Left ventricle myocardium inferior (tissue), 1 donor: ENCODE results near the gene HIRIP3. TPM values are rescaled to one million over a fixed set of nuclear protein-coding genes. Genes with fewer than 3 reads are reported as not detected.

Experiments
- DNase-seq: peaks from one replicate; pipeline ENCODE4 v3.0.0-alpha.2; 2020
- H3K27ac ChIP-seq: fragments of 200-600 bp; replicated peaks from 2 replicates; pipeline ENCODE4 v1.8.0; 2021
- H3K27me3 ChIP-seq: fragments of 200-600 bp; 2 replicates; pipeline ENCODE4 v1.8.0; 2021; ENCODE audit warnings: low read depth
- H3K36me3 ChIP-seq: fragments of 200-600 bp; 2 replicates; pipeline ENCODE4 v1.8.0; 2021
- H3K4me1 ChIP-seq: fragments of 200-600 bp; 2 replicates; pipeline ENCODE4 v1.8.0; 2021
- H3K4me3 ChIP-seq: fragments of 200-600 bp; 2 replicates; pipeline ENCODE4 v1.8.0; 2021; ENCODE audit warnings: mild to moderate bottlenecking, moderate library complexity
- H3K9me3 ChIP-seq: fragments of 200-600 bp; replicated peaks from 2 replicates; pipeline ENCODE4 v1.8.0; 2021
- intact Hi-C: fragments of 100-400 bp; cut with micrococcal nuclease; formaldehyde crosslinking; loops from one replicate; pipeline ENCODE4 v1.11.0; 2022
- total RNA-seq: library from RNA; stranded (reverse); fragmentation: NEBNext Ultra II Directional; extraction: Animal tissue kit (Norgen Biotek cat#: 25700); gene quantifications from one replicate; pipeline ENCODE4 v1.2.1, GENCODE V29; 2021
- TF ChIP-seq, protein P1 (sequence below): fragments of 200-600 bp; IDR thresholded peaks from 2 replicates; pipeline ENCODE4 v1.8.0; 2021; ENCODE audit warnings: antibody characterized with exemption, mild to moderate bottlenecking, borderline replicate concordance
- donor health status: DM: no; HTN: yes; CAD: no; lungs with severe emphysema.

Gene HIRIP3
- total RNA-seq, 1 donor from 2014 or later, result 18.8 TPM

DNA sequence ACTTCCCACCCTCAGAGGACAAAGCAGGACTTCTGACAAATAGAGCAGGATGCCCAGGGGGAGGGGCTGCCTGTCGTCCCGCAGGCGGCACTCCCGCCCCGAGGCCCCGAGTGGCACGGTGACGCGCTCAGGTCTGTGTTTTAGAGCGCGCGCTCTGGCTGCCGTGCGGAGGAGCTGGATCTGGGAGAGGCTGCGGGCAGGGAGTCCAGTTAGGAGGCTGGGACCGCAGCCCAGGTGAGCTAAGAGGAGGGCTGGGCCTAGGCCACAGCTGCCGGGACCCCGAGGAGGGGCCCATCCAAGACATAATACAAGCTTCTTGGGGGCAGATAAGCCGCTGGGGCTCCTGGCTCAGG, 9.0 kb upstream of the HIRIP3 start:
- intact Hi-C loops, result no loop called here
- DNase-seq, result no peak

GRCh38 chr16:30003670-30004423, 8.4 kb upstream of the HIRIP3 start:
- peaks cover 9% of the 10 kb centered on the region for H3K4me1 ChIP-seq
- no peak overlapping the region for H3K27ac ChIP-seq
- TF ChIP-seq, protein P1, sequence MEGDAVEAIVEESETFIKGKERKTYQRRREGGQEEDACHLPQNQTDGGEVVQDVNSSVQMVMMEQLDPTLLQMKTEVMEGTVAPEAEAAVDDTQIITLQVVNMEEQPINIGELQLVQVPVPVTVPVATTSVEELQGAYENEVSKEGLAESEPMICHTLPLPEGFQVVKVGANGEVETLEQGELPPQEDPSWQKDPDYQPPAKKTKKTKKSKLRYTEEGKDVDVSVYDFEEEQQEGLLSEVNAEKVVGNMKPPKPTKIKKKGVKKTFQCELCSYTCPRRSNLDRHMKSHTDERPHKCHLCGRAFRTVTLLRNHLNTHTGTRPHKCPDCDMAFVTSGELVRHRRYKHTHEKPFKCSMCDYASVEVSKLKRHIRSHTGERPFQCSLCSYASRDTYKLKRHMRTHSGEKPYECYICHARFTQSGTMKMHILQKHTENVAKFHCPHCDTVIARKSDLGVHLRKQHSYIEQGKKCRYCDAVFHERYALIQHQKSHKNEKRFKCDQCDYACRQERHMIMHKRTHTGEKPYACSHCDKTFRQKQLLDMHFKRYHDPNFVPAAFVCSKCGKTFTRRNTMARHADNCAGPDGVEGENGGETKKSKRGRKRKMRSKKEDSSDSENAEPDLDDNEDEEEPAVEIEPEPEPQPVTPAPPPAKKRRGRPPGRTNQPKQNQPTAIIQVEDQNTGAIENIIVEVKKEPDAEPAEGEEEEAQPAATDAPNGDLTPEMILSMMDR, result no peak
- no peak for DNase-seq
- intact Hi-C loops, result no loop called here
- H3K9me3 ChIP-seq, result no peaks in the 10 kb centered on the region
- no peak overlapping the region for H3K4me3 ChIP-seq
- H3K27me3 ChIP-seq, result peaks cover 10% of the 10 kb centered on the region
- H3K36me3 ChIP-seq, result peaks cover 19% of the 10 kb centered on the region

More for the DNA sequence above, 9.0 kb upstream of the HIRIP3 start:
- TF ChIP-seq, protein P1, result no peak
- H3K4me3 ChIP-seq, result no peak overlapping the region
- H3K36me3 ChIP-seq, result peaks cover 19% of the 10 kb centered on the region
- H3K27me3 ChIP-seq, result peaks cover 16% of the 10 kb centered on the region
- H3K9me3 ChIP-seq, result no peaks in the 10 kb centered on the region
- H3K27ac ChIP-seq, result no peak overlapping the region
- peaks cover 9% of the 10 kb centered on the region for H3K4me1 ChIP-seq

DNA sequence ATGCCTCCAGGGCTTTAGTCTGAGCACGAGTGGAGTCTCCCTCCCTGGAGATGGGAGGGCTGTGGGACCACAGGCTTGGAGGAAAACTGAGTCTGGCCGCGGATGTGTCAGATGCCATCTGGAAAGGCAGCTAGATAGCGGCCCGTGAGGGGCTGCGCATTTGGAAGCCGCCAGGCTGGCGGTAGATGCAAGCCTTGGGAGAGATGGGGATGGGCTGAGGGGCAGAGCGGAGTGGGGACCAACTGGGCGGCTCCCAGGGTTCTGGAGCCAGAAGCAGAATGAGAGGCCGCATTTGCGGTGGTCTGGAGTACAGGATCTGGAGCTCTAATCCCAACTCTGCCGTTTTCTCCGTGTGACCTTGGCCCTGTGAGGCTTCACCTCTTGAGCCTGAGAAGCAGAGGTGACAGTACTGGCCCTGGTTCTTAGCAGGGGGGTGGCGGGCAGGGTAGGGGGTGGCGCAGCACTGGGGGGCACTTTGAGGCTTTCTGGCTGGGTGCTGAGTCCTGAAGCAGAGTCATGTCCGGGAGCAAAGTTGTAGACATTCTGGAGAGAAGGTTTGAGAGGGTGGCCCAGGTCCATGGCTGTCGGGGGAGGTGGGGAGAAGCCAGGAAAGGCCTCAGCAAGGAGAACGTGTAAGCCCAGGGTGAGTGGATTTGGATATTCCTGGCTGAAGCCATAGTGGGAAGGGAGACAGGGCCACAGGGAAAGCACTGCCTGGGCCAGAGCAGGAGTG, 7.4 kb upstream of the HIRIP3 start:
- no peak for DNase-seq
- intact Hi-C loops, result no loop called here
- Histone ChIP-seq H3K36me3 (peaks cover 27% of the 10 kb centered on the region), H3K4me1 (peaks cover 9% of the 10 kb centered on the region), H3K9me3 (no peaks in the 10 kb centered on the region), H3K27me3 (no peaks in the 10 kb centered on the region), H3K4me3 (no peak overlapping the region), H3K27ac (no peak overlapping the region)
- TF ChIP-seq, protein P1, result no peak

DNA sequence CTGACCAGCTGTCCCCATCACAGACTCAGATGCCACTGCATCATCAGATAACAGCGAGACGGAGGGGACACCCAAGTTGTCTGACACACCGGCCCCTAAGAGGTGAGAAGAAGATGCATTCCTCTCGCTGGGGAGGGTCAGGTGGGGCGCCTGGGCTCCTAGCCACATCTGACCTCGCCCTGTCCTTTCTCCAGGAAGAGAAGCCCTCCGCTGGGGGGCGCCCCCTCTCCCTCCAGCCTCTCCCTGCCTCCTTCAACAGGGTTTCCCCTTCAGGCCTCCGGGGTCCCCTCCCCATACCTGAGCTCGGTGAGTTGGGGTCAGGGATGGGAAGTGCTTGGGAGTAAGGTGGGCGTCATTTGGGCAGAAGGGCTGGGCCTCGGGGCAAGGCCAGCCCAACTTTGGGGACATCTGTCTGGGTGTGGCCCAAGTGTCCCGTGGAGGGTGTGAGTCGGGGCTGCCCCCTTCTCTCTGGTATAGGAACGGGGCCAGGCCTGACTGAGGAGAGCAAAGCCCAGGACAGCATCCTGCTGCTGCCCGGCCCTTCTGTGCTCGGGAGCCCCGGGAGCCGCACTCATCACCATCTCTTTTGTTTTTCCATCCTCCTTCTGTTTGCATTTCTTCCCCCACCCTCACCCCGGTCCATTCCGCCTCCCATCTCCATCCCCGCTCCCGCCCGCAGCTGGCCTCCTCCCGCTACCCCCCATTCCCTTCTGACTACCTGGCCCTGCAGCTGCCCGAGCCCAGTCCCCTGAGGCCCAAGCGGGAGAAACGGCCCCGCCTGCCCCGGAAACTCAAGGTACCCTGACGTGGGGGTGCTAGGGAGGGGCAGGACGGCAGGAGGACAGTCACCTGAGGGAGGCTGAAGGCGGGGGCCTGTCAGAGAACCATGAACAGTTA, 5.6 kb upstream of the HIRIP3 start:
- TF ChIP-seq, protein P1, result no peak
- Histone ChIP-seq H3K4me3 (no peak overlapping the region), H3K4me1 (peaks cover 26% of the 10 kb centered on the region), H3K9me3 (no peaks in the 10 kb centered on the region), H3K27me3 (no peaks in the 10 kb centered on the region), H3K27ac (no peak overlapping the region), H3K36me3 (peaks cover 31% of the 10 kb centered on the region)
- intact Hi-C loops, result no loop called here
- DNase-seq, result no peak

- Histone ChIP-seq H3K27ac (no peak overlapping the region), H3K4me3 (no peak overlapping the region), H3K36me3 (peaks cover 31% of the 10 kb centered on the region), H3K27me3 (no peaks in the 10 kb centered on the region), H3K4me1 (peaks cover 30% of the 10 kb centered on the region), H3K9me3 (no peaks in the 10 kb centered on the region)
- TF ChIP-seq, protein P1, result no peak
- DNase-seq, result no peak
- intact Hi-C loops, result no loop called here
Measured at GRCh38 chr16:29999605-30000004, 4.2 kb upstream of the HIRIP3 start.
